Kidney (tissue), 14 donors: ENCODE data around the gene RASGRP3. TPM values are rescaled to one million over a fixed set of nuclear protein-coding genes. Genes with fewer than 3 reads are reported as not detected.

Experiments
- DNase-seq, 5 donors: peaks; one replicate each; pipeline ENCODE4 v3.0.0-alpha.2; 2013 to 2020
- FAIRE-seq: peaks from 2 replicates; lab custom pipeline; 2012; peaks lifted over from hg19 to GRCh38; lab: Jason Lieb, UNC
- H3K27ac ChIP-seq, 2 donors: one replicate each; pipeline ENCODE4 v1.7.0; 2013; ENCODE audit warnings: low read depth in 2 of 2, low read length in 2 of 2, inconsistent platforms in 1 of 2
- H3K27me3 ChIP-seq: one replicate; pipeline ENCODE4 v1.7.1; 2013; ENCODE audit warnings: low read length, inconsistent platforms; ENCODE audit not compliant: control insufficient read depth, insufficient read depth
- H3K36me3 ChIP-seq, 3 donors: one replicate each; pipeline versions ENCODE4 v1.7.0 to v1.7.1; 2013; ENCODE audit warnings: low read length in 3 of 3, control low read depth in 1 of 3, inconsistent platforms in 1 of 3; ENCODE audit not compliant: insufficient read depth in 3 of 3, control insufficient read depth in 2 of 3
- H3K4me1 ChIP-seq, 3 donors: one replicate each; pipeline versions ENCODE4 v1.7.0 to v1.7.1; 2013; ENCODE audit warnings: low read length in 3 of 3, inconsistent platforms in 1 of 3, low read depth in 1 of 3; ENCODE audit not compliant: control insufficient read depth in 2 of 3, insufficient read depth in 2 of 3
- H3K4me3 ChIP-seq, 3 donors: one replicate each; pipeline versions ENCODE4 v1.7.0 to v1.8.1; 2013; ENCODE audit warnings: low read length in 3 of 3, control low read depth in 1 of 3, inconsistent platforms in 1 of 3
- H3K9ac ChIP-seq, 3 donors: one replicate each; pipeline versions ENCODE4 v1.7.0 to v1.7.1; 2013; ENCODE audit warnings: low read length in 3 of 3, control low read depth in 1 of 3, inconsistent platforms in 1 of 3
- H3K9me3 ChIP-seq, 3 donors: one replicate each; pipeline versions ENCODE4 v1.7.0 to v1.7.1; 2013; ENCODE audit warnings: low read length in 3 of 3, control low read depth in 1 of 3, inconsistent platforms in 1 of 3; ENCODE audit not compliant: control insufficient read depth in 2 of 3, insufficient read depth in 1 of 3
- CTCF ChIP-seq: IDR thresholded peaks from 3 replicates; pipeline ENCODE4 v1.5.1; 2012; ENCODE audit warnings: mild to moderate bottlenecking, moderate library complexity, borderline replicate concordance; ENCODE audit not compliant: insufficient read depth; ENCODE audit errors: extremely low read depth
- intact Hi-C: fragments of 100-400 bp; cut with DNase I; formaldehyde crosslinking; loops from one replicate; pipeline ENCODE4 v1.11.1; 2022
- polyA plus RNA-seq: library from polyadenylated mRNA; stranded (reverse); fragments of 350-450 nt; fragmentation: Illumina TruSeq; extraction: RNeasy Lipid Tissue Mini Kit (QIAGEN cat#74804); gene quantifications from one replicate; pipeline ENCODE4 v1.2.3, GENCODE V29; 2014; ENCODE audit warnings: low read depth, low replicate concordance; ENCODE audit not compliant: insufficient read depth
- total RNA-seq: library from RNA; stranded (reverse); fragmentation: NEBNext Ultra II Directional; extraction: Animal tissue kit (Norgen Biotek cat#: 25700); gene quantifications from one replicate; pipeline ENCODE4 v1.2.1, GENCODE V29; 2021
- donor health status: control.
- donor health status: control.
- donor health status: control.
- donor health status: control.
- donor health status: control.
- donor health status: DM: yes; HTN: yes; CAD: no.
- donor health status: Normal renal cell carcinoma (clear cell type).

RASGRP3 gene
- total and polyA plus RNA-seq, 2 donors from 2014 or later: 7.8 to 22.6 TPM

- FAIRE-seq: no peak
- DNase-seq: no peak
- Histone ChIP-seq H3K27ac (no peak overlapping the region), H3K36me3 (no peaks in the 10 kb centered on the region), H3K4me1 (no peaks in the 10 kb centered on the region), H3K9ac (no peak overlapping the region), H3K9me3 (no peaks in the 10 kb centered on the region), H3K27me3 (no peaks in the 10 kb centered on the region), H3K4me3 (no peak overlapping the region)
- TF ChIP-seq CTCF: no peak
- intact Hi-C loops: no loop called here
These were observed 94.2 kb downstream of the RASGRP3 start for GRCh38 chr2:33570681-33571080.

GRCh38 chr2:33573657-33574056, 97.2 kb downstream of the RASGRP3 start:
- Histone ChIP-seq H3K27ac (no peak overlapping the region), H3K9me3 (no peaks in the 10 kb centered on the region), H3K9ac (no peak overlapping the region), H3K4me3 (no peak overlapping the region), H3K36me3 (no peaks in the 10 kb centered on the region), H3K27me3 (no peaks in the 10 kb centered on the region), H3K4me1 (no peaks in the 10 kb centered on the region)
- intact Hi-C loops: no loop called here
- DNase-seq: no peak
- TF ChIP-seq CTCF: no peak
- FAIRE-seq: no peak

- no peaks in the 10 kb centered on the region for H3K27me3 ChIP-seq
- intact Hi-C loops: no loop called here
- DNase-seq (no peak), FAIRE-seq (no peak)
- no peaks in the 10 kb centered on the region for H3K9me3 ChIP-seq
- no peak overlapping the region for H3K9ac ChIP-seq
- TF ChIP-seq CTCF: no peak
- no peak overlapping the region for H3K27ac ChIP-seq
- H3K36me3 ChIP-seq: no peaks in the 10 kb centered on the region
- H3K4me1 ChIP-seq: no peaks in the 10 kb centered on the region
- no peak overlapping the region for H3K4me3 ChIP-seq
These were observed 100.6 kb downstream of the RASGRP3 start for GRCh38 chr2:33577084-33577483.

- intact Hi-C loops: no loop called here
- Histone ChIP-seq H3K36me3 (no peaks in the 10 kb centered on the region), H3K4me1 (no peaks in the 10 kb centered on the region), H3K9ac (no peak overlapping the region), H3K27me3 (no peaks in the 10 kb centered on the region), H3K27ac (no peak overlapping the region), H3K4me3 (no peak overlapping the region), H3K9me3 (no peaks in the 10 kb centered on the region)
- no peak for TF ChIP-seq CTCF
- DNase-seq: no peak
- no peak for FAIRE-seq
These were observed 101.2 kb downstream of the RASGRP3 start for GRCh38 chr2:33577668-33578067.
